Lower lobe of right lung (tissue), 2 donors: ENCODE data around the gene ENGASE. TPM values are rescaled to one million over a fixed set of nuclear protein-coding genes. Genes with fewer than 3 reads are reported as not detected.

ENCODE experiments used
- ATAC-seq, 2 donors: fragments of 200-7000 bp; cut with Tn5 transposase; one replicate each; pipeline ENCODE4 v1.9.1; 2020 to 2022; ENCODE audit warnings: mild to moderate bottlenecking in 2 of 2, moderate library complexity in 2 of 2
- DNase-seq: peaks from one replicate; pipeline ENCODE4 v3.0.0-alpha.2; 2020
- H3K27ac ChIP-seq: fragments of 200-600 bp; one replicate; pipeline ENCODE4 v1.8.0; 2022
- H3K27me3 ChIP-seq: fragments of 200-600 bp; one replicate; pipeline ENCODE4 v1.8.0; 2022; ENCODE audit warnings: low read depth
- H3K36me3 ChIP-seq: fragments of 200-600 bp; one replicate; pipeline ENCODE4 v1.8.0; 2022; ENCODE audit warnings: mild to moderate bottlenecking
- H3K4me1 ChIP-seq: fragments of 200-600 bp; one replicate; pipeline ENCODE4 v1.8.0; 2022
- H3K4me3 ChIP-seq: fragments of 200-600 bp; one replicate; pipeline ENCODE4 v1.8.0; 2022; ENCODE audit warnings: mild to moderate bottlenecking
- H3K9me3 ChIP-seq: fragments of 200-600 bp; one replicate; pipeline ENCODE4 v1.8.0; 2022
- CTCF ChIP-seq: fragments of 200-600 bp; IDR thresholded peaks from one replicate; pipeline ENCODE4 v1.8.0; 2022; ENCODE audit warnings: antibody characterized with exemption, mild to moderate bottlenecking
- intact Hi-C: fragments of 100-400 bp; cut with DNase I; formaldehyde crosslinking; loops from one replicate; pipeline ENCODE4 v1.11.0; 2022
- total RNA-seq: library from RNA; stranded (reverse); fragmentation: NEBNext Ultra II Directional; extraction: Animal tissue kit (Norgen Biotek cat#: 25700); gene quantifications from one replicate; pipeline ENCODE4 v1.2.1, GENCODE V29; 2021
- donor health status: DM: no; HTN: yes; CAD: no; lungs with severe emphysema.

Gene ENGASE
- total RNA-seq, 1 donor from 2014 or later = 56.4 TPM

DNA sequence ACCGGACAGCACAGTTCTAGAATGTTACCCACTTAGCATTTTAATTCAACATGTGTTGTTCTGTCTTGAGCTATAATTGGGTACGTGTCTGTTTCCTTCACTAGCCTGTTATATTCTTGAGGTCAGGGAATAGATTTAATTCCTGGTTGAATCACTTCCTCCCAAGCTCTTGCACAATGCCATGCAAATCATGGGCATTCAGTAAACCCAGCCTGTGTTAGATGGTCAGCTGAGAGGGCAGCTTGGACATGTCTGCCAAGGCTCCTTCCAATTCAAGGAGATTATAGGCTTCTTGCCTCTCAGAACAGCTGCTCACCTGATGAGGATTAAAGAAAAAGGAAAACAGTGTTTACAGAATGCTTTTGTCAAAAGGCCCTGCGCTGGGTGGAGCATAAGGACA, 38.0 kb upstream of the ENGASE start:
- no peak overlapping the region for H3K4me3 ChIP-seq
- H3K27ac ChIP-seq = peak overlapping the region; percentile 1
- TF ChIP-seq CTCF = no peak
- intact Hi-C loops = no loop called here
- peaks cover 42% of the 10 kb centered on the region for H3K4me1 ChIP-seq
- H3K36me3 ChIP-seq = no peaks in the 10 kb centered on the region
- ATAC-seq = peak; percentile 72 to 77
- no peaks in the 10 kb centered on the region for H3K9me3 ChIP-seq
- no peaks in the 10 kb centered on the region for H3K27me3 ChIP-seq
- no peak for DNase-seq

- no peak for TF ChIP-seq CTCF
- Histone ChIP-seq H3K27me3 (no peaks in the 10 kb centered on the region), H3K36me3 (no peaks in the 10 kb centered on the region), H3K4me3 (no peak overlapping the region), H3K4me1 (peaks cover 38% of the 10 kb centered on the region), H3K27ac (peak overlapping the region; percentile 34), H3K9me3 (no peaks in the 10 kb centered on the region)
- ATAC-seq = peak in 1 of 2 donors; percentile 51
- intact Hi-C loops = no loop called here
- no peak for DNase-seq
Observed at GRCh38 chr17:79038545-79039135, 36.0 kb upstream of the ENGASE start.

DNA sequence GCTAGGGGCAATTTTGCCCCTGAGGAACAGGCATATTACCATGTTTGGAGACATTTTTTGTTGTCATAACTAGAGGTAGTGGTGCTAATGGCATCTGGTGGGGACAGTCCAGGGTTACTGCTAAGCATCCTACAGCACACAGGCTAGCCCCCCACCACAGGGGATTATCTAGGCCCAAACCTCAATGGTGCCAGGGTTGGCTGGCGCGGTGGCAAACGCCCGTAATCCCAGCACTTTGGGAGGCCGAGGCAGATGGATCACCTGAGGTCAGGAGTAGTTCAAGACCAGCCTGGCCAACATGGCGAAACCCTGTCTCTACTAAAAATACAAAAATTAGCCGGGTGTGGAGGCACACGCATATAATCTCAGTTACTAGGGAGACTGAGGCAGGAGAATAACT, 35.5 kb upstream of the ENGASE start:
- H3K27me3 ChIP-seq = no peaks in the 10 kb centered on the region
- TF ChIP-seq CTCF = no peak
- no peaks in the 10 kb centered on the region for H3K36me3 ChIP-seq
- H3K27ac ChIP-seq = no peak overlapping the region
- intact Hi-C loops = no loop called here
- no peak overlapping the region for H3K4me3 ChIP-seq
- H3K4me1 ChIP-seq = peaks cover 33% of the 10 kb centered on the region
- ATAC-seq (no peak), DNase-seq (no peak)
- H3K9me3 ChIP-seq = no peaks in the 10 kb centered on the region

DNA sequence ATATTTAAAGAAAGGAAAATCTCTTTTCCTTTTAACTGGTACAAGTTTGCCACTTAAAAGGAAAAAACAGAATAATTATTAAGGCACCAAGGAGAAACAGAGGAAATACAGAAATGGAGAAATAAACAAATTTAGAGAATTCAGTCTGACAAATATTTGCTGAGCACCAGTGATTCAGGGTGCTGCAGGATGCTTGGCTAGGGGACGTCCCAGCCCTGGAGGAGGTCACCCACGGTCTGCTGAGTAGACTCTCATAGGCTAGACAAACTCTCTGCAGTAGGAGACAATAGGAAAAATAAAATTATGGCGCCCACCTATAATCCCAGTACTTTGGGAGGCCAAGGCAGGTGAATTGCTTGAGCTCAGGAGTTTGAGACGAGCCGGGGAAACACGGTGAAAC, 34.7 kb upstream of the ENGASE start:
- Histone ChIP-seq H3K9me3 (no peaks in the 10 kb centered on the region), H3K27me3 (no peaks in the 10 kb centered on the region), H3K27ac (no peak overlapping the region), H3K4me3 (no peak overlapping the region), H3K36me3 (no peaks in the 10 kb centered on the region), H3K4me1 (peaks cover 28% of the 10 kb centered on the region)
- DNase-seq = no peak
- ATAC-seq = no peak
- no peak for TF ChIP-seq CTCF
- intact Hi-C loops = no loop called here

GRCh38 chr17:79041041-79041570, 33.5 kb upstream of the ENGASE start:
- DNase-seq (no peak), ATAC-seq (no peak)
- peaks cover 28% of the 10 kb centered on the region for H3K4me1 ChIP-seq
- no peaks in the 10 kb centered on the region for H3K9me3 ChIP-seq
- TF ChIP-seq CTCF = no peak
- intact Hi-C loops = no loop called here
- no peaks in the 10 kb centered on the region for H3K36me3 ChIP-seq
- no peak overlapping the region for H3K27ac ChIP-seq
- H3K4me3 ChIP-seq = no peak overlapping the region
- no peaks in the 10 kb centered on the region for H3K27me3 ChIP-seq
